HEK293 (cell line): ENCODE measurements around the gene KDM4B.

Experiments
- CTCF ChIA-PET: fragments of 350-600 bp; formaldehyde crosslinking; extraction: SDS; loops from one replicate; lab custom pipeline; 2021; ENCODE audit warnings: antibody characterized with exemption; lab: Yijun Ruan, JAX
- POLR2A ChIA-PET: fragments of 300-600 bp; formaldehyde crosslinking; extraction: SDS; loops from one replicate; lab custom pipeline; 2020; ENCODE audit warnings: antibody characterized with exemption, inconsistent platforms; lab: Yijun Ruan, JAX
- H3K27ac ChIP-seq: fragments of 200-500 bp; sonication (Bioruptor generic); 2 replicates; pipeline ENCODE4 v1.5.1; 2014; ENCODE audit warnings: low read depth, low read length, control low read depth, inconsistent platforms; ENCODE audit errors: extremely low read depth
- H3K36me3 ChIP-seq, 2 experiments: fragments of 200-500 bp in 1 of 2; sonication (Bioruptor generic) in 1 of 2; 1 replicate in 1 of 2; 2 replicates in 1 of 2; pipeline ENCODE4 v1.5.1; 2014 to 2017; ENCODE audit warnings: inconsistent platforms in 2 of 2, low read length in 2 of 2; ENCODE audit not compliant: control insufficient read depth in 2 of 2, insufficient read depth in 1 of 2
- H3K4me1 ChIP-seq: fragments of 200-500 bp; sonication (Bioruptor generic); 2 replicates; pipeline ENCODE4 v1.5.1; 2014; ENCODE audit warnings: mild to moderate bottlenecking, low read length, inconsistent platforms; ENCODE audit not compliant: control insufficient read depth, insufficient read depth
- H3K4me3 ChIP-seq: 2 replicates; pipeline ENCODE4 v1.5.1; 2011; ENCODE audit warnings: low read depth, mild to moderate bottlenecking, control low read depth, low read length, moderate library complexity
- H3K9me3 ChIP-seq: fragments of 200-500 bp; sonication (Bioruptor generic); 2 replicates; pipeline ENCODE4 v1.5.1; 2014; ENCODE audit warnings: low read depth, low read length, inconsistent platforms; ENCODE audit not compliant: control insufficient read depth, insufficient read depth
- GLIS2 ChIP-seq: fragments of 450-650 bp; formaldehyde crosslinking; IDR thresholded peaks from 2 replicates; pipeline ENCODE4 v1.5.1; 2016; ENCODE audit warnings: missing biosample characterization, missing genetic modification characterization
- REPIN1 ChIP-seq: fragments of 450-650 bp; formaldehyde crosslinking; IDR thresholded peaks from 2 replicates; pipeline ENCODE4 v1.5.1; 2017; ENCODE audit warnings: missing biosample characterization, missing genetic modification characterization, low read depth
- TCF7L2 ChIP-seq: IDR thresholded peaks from 2 replicates; pipeline ENCODE4 v1.6.1; 2011; ENCODE audit warnings: low read depth, mild to moderate bottlenecking, inconsistent platforms, low read length, moderate library complexity, borderline replicate concordance
- ZBTB48 ChIP-seq: fragments of 450-650 bp; formaldehyde crosslinking; IDR thresholded peaks from 2 replicates; pipeline ENCODE4 v1.5.1; 2016; ENCODE audit warnings: missing biosample characterization, missing genetic modification characterization
- ZBTB6 ChIP-seq: fragments of 450-650 bp; formaldehyde crosslinking; IDR thresholded peaks from 2 replicates; pipeline ENCODE4 v1.5.1; 2017; ENCODE audit warnings: missing biosample characterization, missing genetic modification characterization
- ZEB2 ChIP-seq: fragments of 450-650 bp; formaldehyde crosslinking; IDR thresholded peaks from 2 replicates; pipeline ENCODE4 v1.5.1; 2016; ENCODE audit warnings: missing biosample characterization, missing genetic modification characterization
- ZNF10 ChIP-seq: fragments of 450-650 bp; formaldehyde crosslinking; IDR thresholded peaks from 2 replicates; pipeline ENCODE4 v1.5.1; 2017; ENCODE audit warnings: missing biosample characterization, missing genetic modification characterization
- ZNF148 ChIP-seq: fragments of 450-650 bp; formaldehyde crosslinking; IDR thresholded peaks from 2 replicates; pipeline ENCODE4 v1.5.0; 2017; ENCODE audit warnings: missing biosample characterization, missing genetic modification characterization, borderline replicate concordance
- ZNF155 ChIP-seq: fragments of 450-650 bp; formaldehyde crosslinking; IDR thresholded peaks from 2 replicates; pipeline ENCODE4 v1.5.1; 2016; ENCODE audit warnings: missing biosample characterization, missing genetic modification characterization
- ZNF26 ChIP-seq: fragments of 450-650 bp; formaldehyde crosslinking; IDR thresholded peaks from 2 replicates; pipeline ENCODE4 v1.5.1; 2016; ENCODE audit warnings: missing biosample characterization, missing genetic modification characterization
- ZNF280C ChIP-seq: fragments of 450-650 bp; formaldehyde crosslinking; IDR thresholded peaks from 2 replicates; pipeline ENCODE4 v1.5.1; 2016; ENCODE audit warnings: missing biosample characterization, missing genetic modification characterization
- ZNF341 ChIP-seq: fragments of 450-650 bp; formaldehyde crosslinking; IDR thresholded peaks from 2 replicates; pipeline ENCODE4; 2016; ENCODE audit warnings: low read depth, missing biosample characterization, missing genetic modification characterization
- ZNF48 ChIP-seq: fragments of 450-650 bp; formaldehyde crosslinking; IDR thresholded peaks from 2 replicates; pipeline ENCODE4 v1.5.1; 2016; ENCODE audit warnings: missing biosample characterization, missing genetic modification characterization
- ZNF514 ChIP-seq: fragments of 450-650 bp; formaldehyde crosslinking; IDR thresholded peaks from 2 replicates; pipeline ENCODE4 v1.5.1; 2016; ENCODE audit warnings: missing biosample characterization, missing genetic modification characterization
- ZNF76 ChIP-seq: fragments of 450-650 bp; formaldehyde crosslinking; IDR thresholded peaks from 2 replicates; pipeline ENCODE4; 2016; ENCODE audit warnings: low read depth, missing biosample characterization, missing genetic modification characterization, borderline replicate concordance
- ZNF768 ChIP-seq: fragments of 450-650 bp; formaldehyde crosslinking; IDR thresholded peaks from 2 replicates; pipeline ENCODE4 v1.5.1; 2018; ENCODE audit warnings: missing biosample characterization, mild to moderate bottlenecking, missing genetic modification characterization
- ZNF792 ChIP-seq: fragments of 450-650 bp; formaldehyde crosslinking; IDR thresholded peaks from 2 replicates; pipeline ENCODE4 v1.5.1; 2016; ENCODE audit warnings: missing biosample characterization, missing genetic modification characterization
- ZSCAN30 ChIP-seq: fragments of 450-650 bp; IDR thresholded peaks from 2 replicates; pipeline ENCODE4 v1.5.1; 2018; ENCODE audit warnings: missing biosample characterization, mild to moderate bottlenecking, missing genetic modification characterization, moderate library complexity
- ZXDB ChIP-seq: fragments of 450-650 bp; formaldehyde crosslinking; IDR thresholded peaks from 2 replicates; pipeline ENCODE4 v1.5.1; 2016; ENCODE audit warnings: missing biosample characterization, missing genetic modification characterization

Gene KDM4B

GRCh38 chr19:5119297-5119998 lies 150.5 kb downstream of the KDM4B start:
- H3K36me3 ChIP-seq, result peaks cover 0 to 20% of the 10 kb centered on the region in 2 experiments; a peak in 2 of 3 replicates
- no peaks in the 10 kb centered on the region for H3K4me1 ChIP-seq
- no peaks in the 10 kb centered on the region for H3K9me3 ChIP-seq
- no peak overlapping the region for H3K27ac ChIP-seq
- CTCF ChIA-PET, result no interaction called here
- peak; percentile 46 for TF ChIP-seq ZNF341 (tag by site-specific recombination)
- no peak for TF ChIP-seq TCF7L2
- TF ChIP-seq ZBTB6 (tag by site-specific recombination), result no peak
- no peak for TF ChIP-seq ZNF76 (tag by site-specific recombination)
- TF ChIP-seq ZNF26, result 0 out of 2 replicates have a peak, but pooled peaks have one; percentile 2
- TF ChIP-seq ZSCAN30 (tag by site-specific recombination), result no peak
- POLR2A ChIA-PET, result no interaction called here
- H3K4me3 ChIP-seq, result no peak overlapping the region

GRCh38 chr19:5120321-5120720 lies 151.4 kb downstream of the KDM4B start:
- TF ChIP-seq ZNF10, result no peak
- no peak for TF ChIP-seq ZNF155 (tag by site-specific recombination)
- TF ChIP-seq ZNF148, result no peak
- no peak for TF ChIP-seq ZBTB48 (tag by site-specific recombination)
- TF ChIP-seq ZNF514 (tag by site-specific recombination), result no peak
- no peaks in the 10 kb centered on the region for H3K4me1 ChIP-seq
- H3K27ac ChIP-seq, result no peak overlapping the region
- H3K9me3 ChIP-seq, result no peaks in the 10 kb centered on the region
- ChIA-PET POLR2A (no interaction called here), CTCF (no interaction called here)
- H3K36me3 ChIP-seq, result peaks cover 0 to 20% of the 10 kb centered on the region in 2 experiments; a peak in 2 of 3 replicates
- no peak overlapping the region for H3K4me3 ChIP-seq

- ChIA-PET CTCF (interaction anchor here (0.7 kb wide), 1 partner anchor 145 kb away, joined by 3 read pairs; no protein-coding TSS in a partner anchor), POLR2A (no interaction called here)
- H3K9me3 ChIP-seq, result no peaks in the 10 kb centered on the region
- H3K27ac ChIP-seq, result no peak overlapping the region
- no peak overlapping the region for H3K4me3 ChIP-seq
- peaks cover 0 to 20% of the 10 kb centered on the region in 2 experiments; a peak in 2 of 3 replicates for H3K36me3 ChIP-seq
- H3K4me1 ChIP-seq, result no peaks in the 10 kb centered on the region
- TF ChIP-seq ZNF768, result no peak
- TF ChIP-seq ZXDB (tag by site-specific recombination), result no peak
- TF ChIP-seq ZEB2 (tag by site-specific recombination), result no peak
- no peak for TF ChIP-seq ZNF48 (tag by site-specific recombination)
- no peak for TF ChIP-seq ZNF792 (tag by site-specific recombination)
- no peak for TF ChIP-seq GLIS2 (tag by site-specific recombination)
- no peak for TF ChIP-seq REPIN1
- TF ChIP-seq ZNF148, result no peak
- TF ChIP-seq ZNF280C (tag by site-specific recombination), result no peak
These were observed 151.9 kb downstream of the KDM4B start for GRCh38 chr19:5120833-5121232.
